DMS53 (cell line): ENCODE measurements around the gene VASN.
A peak's percentile ranks its signal among the peaks of the same experiment; 100 is the strongest.

Source experiments
- DNase-seq: peaks from one replicate; lab custom pipeline; 2025; lab: John Stamatoyannopoulos, UW

Gene VASN

GRCh38 chr16:4403133-4403949, 31.7 kb downstream of the VASN start:
- DNase-seq = no peak

GRCh38 chr16:4404247-4404966, 32.8 kb downstream of the VASN start:
- peak; percentile 73 for DNase-seq

GRCh38 chr16:4404967-4405696, 33.5 kb downstream of the VASN start:
- DNase-seq = peak; percentile 40

- DNase-seq = no peak
These were observed 36.1 kb downstream of the VASN start for GRCh38 chr16:4407543-4408322.

- DNase-seq = no peak
These were observed 36.7 kb downstream of the VASN start for GRCh38 chr16:4408323-4408690.

GRCh38 chr16:4409081-4409932, 37.7 kb downstream of the VASN start:
- DNase-seq = peak; percentile 32

GRCh38 chr16:4410335-4411075, 38.9 kb downstream of the VASN start:
- DNase-seq = no peak

- no peak for DNase-seq
These were observed 40.0 kb downstream of the VASN start for GRCh38 chr16:4411684-4412083.

- no peak for DNase-seq
These were observed 40.5 kb downstream of the VASN start for GRCh38 chr16:4412159-4412558.

- DNase-seq = no peak
These were observed 41.2 kb downstream of the VASN start for GRCh38 chr16:4412854-4413253.

GRCh38 chr16:4414187-4414917, 42.7 kb downstream of the VASN start:
- DNase-seq = peak; percentile 85

GRCh38 chr16:4415538-4416199, 44.0 kb downstream of the VASN start:
- peak; percentile 66 for DNase-seq

GRCh38 chr16:4416200-4417032, 44.8 kb downstream of the VASN start, which contains the start of gene CORO7:
CORO7 (minus strand) TSS chr16:4416596; CDS start chr16:4416518, 78 bp downstream.
- peak; percentile 95 for DNase-seq

GRCh38 chr16:4419402-4419959, 47.8 kb downstream of the VASN start:
- no peak for DNase-seq

- DNase-seq = no peak
These were observed 49.0 kb downstream of the VASN start for GRCh38 chr16:4420505-4421105.

- DNase-seq = peak; percentile 93
These were observed 53.9 kb downstream of the VASN start, which contains the start of gene DNAJA3 for GRCh38 chr16:4425378-4426020. DNAJA3 (plus strand) TSS chr16:4425868; CDS start chr16:4425882, 14 bp downstream.
